ENCODE measurements around the gene CHRNB2. TPM values are rescaled to one million over a fixed set of nuclear protein-coding genes. Genes with fewer than 3 reads are reported as not detected.

The CHRNB2 gene
- total and polyA plus RNA-seq, 2 donors (not counting 1 experiment from before 2014, with no cell fraction given) = 0.02 TPM; not detected in 1

DNA sequence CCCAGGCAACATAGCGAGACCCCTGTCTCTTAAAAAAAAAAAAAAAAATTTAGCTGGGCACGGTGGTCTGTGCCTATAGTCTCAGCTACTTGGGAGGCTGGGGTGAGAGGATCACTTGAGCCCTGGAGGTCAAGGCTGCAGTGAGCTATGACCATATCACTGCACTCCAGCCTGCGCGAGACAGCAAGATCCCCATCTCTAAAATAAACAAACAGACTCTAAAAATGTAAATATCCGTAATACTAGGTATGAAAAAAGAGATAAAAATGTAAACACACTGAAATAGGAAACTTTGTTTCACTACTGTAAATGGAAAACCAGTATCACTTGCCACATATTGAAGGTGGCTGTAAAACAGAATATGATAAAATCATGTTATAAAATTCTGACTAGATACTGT is 23.2 kb downstream of the CHRNB2 start:
- Histone ChIP-seq H3K4me2 (ENCODE audit: extremely low read depth, insufficient read depth, low read length) (no peak overlapping the region), H2AFZ (ENCODE audit: low read length) (no peak overlapping the region), H3K4me1 (ENCODE audit: control insufficient read depth, extremely low read depth, insufficient read depth, low read length) (no peaks in the 10 kb centered on the region), H3K36me3 (ENCODE audit: control insufficient read depth, insufficient read depth, low read length) (peaks cover 31% of the 10 kb centered on the region), H3K9ac (ENCODE audit: insufficient read depth, low read length) (no peak overlapping the region), H3K79me2 (ENCODE audit: control insufficient read depth, insufficient read depth, low read length) (no peaks in the 10 kb centered on the region), H3K9me3 (ENCODE audit: control insufficient read depth, insufficient read depth, low read depth, low read length) (no peaks in the 10 kb centered on the region), H3K27me3 (ENCODE audit: control insufficient read depth, insufficient read depth, low read length) (no peaks in the 10 kb centered on the region), H4K20me1 (ENCODE audit: control insufficient read depth, extremely low read depth, insufficient read depth, low read length) (no peaks in the 10 kb centered on the region), H3K4me3 (replicated peaks in 1 of 4; ENCODE audit: control extremely low read depth in 1 of 4, insufficient read depth in 1 of 4, low read depth in 3 of 4, low read length in 4 of 4) (no peak overlapping the region), H3K27ac (ENCODE audit: insufficient read depth, low read length) (no peak overlapping the region)
- TF ChIP-seq, protein P1, sequence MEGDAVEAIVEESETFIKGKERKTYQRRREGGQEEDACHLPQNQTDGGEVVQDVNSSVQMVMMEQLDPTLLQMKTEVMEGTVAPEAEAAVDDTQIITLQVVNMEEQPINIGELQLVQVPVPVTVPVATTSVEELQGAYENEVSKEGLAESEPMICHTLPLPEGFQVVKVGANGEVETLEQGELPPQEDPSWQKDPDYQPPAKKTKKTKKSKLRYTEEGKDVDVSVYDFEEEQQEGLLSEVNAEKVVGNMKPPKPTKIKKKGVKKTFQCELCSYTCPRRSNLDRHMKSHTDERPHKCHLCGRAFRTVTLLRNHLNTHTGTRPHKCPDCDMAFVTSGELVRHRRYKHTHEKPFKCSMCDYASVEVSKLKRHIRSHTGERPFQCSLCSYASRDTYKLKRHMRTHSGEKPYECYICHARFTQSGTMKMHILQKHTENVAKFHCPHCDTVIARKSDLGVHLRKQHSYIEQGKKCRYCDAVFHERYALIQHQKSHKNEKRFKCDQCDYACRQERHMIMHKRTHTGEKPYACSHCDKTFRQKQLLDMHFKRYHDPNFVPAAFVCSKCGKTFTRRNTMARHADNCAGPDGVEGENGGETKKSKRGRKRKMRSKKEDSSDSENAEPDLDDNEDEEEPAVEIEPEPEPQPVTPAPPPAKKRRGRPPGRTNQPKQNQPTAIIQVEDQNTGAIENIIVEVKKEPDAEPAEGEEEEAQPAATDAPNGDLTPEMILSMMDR (conservative IDR thresholded peaks at IDR 0.05 in 1 of 2, IDR thresholded peaks at IDR 0.05 in 1 of 2; ENCODE audit: low read depth in 1 of 2, low read length in 2 of 2) = no peak
- TF ChIP-seq EZH2 (IDR thresholded peaks at IDR 0.05; ENCODE audit: low read length, missing control alignments) = no peak
- no peak for DNase-seq (ENCODE audit: low read depth in 2 of 2)

- Histone ChIP-seq H3K4me1 (ENCODE audit: control insufficient read depth, extremely low read depth, insufficient read depth, low read length) (no peaks in the 10 kb centered on the region), H3K79me2 (ENCODE audit: control insufficient read depth, insufficient read depth, low read length) (no peaks in the 10 kb centered on the region), H3K36me3 (ENCODE audit: control insufficient read depth, insufficient read depth, low read length) (peaks cover 29% of the 10 kb centered on the region), H3K4me2 (ENCODE audit: extremely low read depth, insufficient read depth, low read length) (no peak overlapping the region), H3K4me3 (replicated peaks in 1 of 4; ENCODE audit: control extremely low read depth in 1 of 4, insufficient read depth in 1 of 4, low read depth in 3 of 4, low read length in 4 of 4) (no peak overlapping the region), H4K20me1 (ENCODE audit: control insufficient read depth, extremely low read depth, insufficient read depth, low read length) (no peaks in the 10 kb centered on the region), H3K9ac (ENCODE audit: insufficient read depth, low read length) (no peak overlapping the region), H3K27ac (ENCODE audit: insufficient read depth, low read length) (no peak overlapping the region), H3K9me3 (ENCODE audit: control insufficient read depth, insufficient read depth, low read depth, low read length) (no peaks in the 10 kb centered on the region), H3K27me3 (ENCODE audit: control insufficient read depth, insufficient read depth, low read length) (no peaks in the 10 kb centered on the region), H2AFZ (ENCODE audit: low read length) (no peak overlapping the region)
- TF ChIP-seq EZH2 (IDR thresholded peaks at IDR 0.05; ENCODE audit: low read length, missing control alignments) = no peak
- TF ChIP-seq, protein P1 (conservative IDR thresholded peaks at IDR 0.05 in 1 of 2, IDR thresholded peaks at IDR 0.05 in 1 of 2; ENCODE audit: low read depth in 1 of 2, low read length in 2 of 2) = no peak
- DNase-seq (ENCODE audit: low read depth in 2 of 2) = no peak
These were observed 23.6 kb downstream of the CHRNB2 start for GRCh38 chr1:154591206-154591605.

DNA sequence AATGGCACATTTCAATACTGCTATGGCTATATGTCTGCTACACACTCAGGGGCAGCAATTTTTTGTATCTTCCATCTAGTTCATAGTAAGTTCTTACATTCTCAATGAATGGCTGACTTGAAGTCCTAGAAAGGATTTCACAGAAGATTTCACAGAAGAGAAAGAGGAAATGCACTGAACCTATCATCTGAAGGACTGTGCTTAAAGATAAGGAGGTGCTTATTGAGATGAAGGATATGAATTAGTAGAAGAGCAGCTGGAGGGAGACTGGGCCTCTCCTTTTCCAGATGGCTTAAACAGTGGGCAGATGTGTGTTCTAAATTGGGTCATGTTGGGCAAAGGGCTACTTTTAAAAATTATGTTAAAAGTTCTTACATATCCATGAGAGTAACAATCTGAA is 25.8 kb downstream of the CHRNB2 start:
- no peak for TF ChIP-seq EZH2 (IDR thresholded peaks at IDR 0.05; ENCODE audit: low read length, missing control alignments)
- TF ChIP-seq, protein P1 (conservative IDR thresholded peaks at IDR 0.05 in 1 of 2, IDR thresholded peaks at IDR 0.05 in 1 of 2; ENCODE audit: low read depth in 1 of 2, low read length in 2 of 2) = no peak
- no peaks in the 10 kb centered on the region for H3K9me3 ChIP-seq (ENCODE audit: control insufficient read depth, insufficient read depth, low read depth, low read length)
- H2AFZ ChIP-seq (ENCODE audit: low read length) = no peak overlapping the region
- H4K20me1 ChIP-seq (ENCODE audit: control insufficient read depth, extremely low read depth, insufficient read depth, low read length) = no peaks in the 10 kb centered on the region
- no peak overlapping the region for H3K9ac ChIP-seq (ENCODE audit: insufficient read depth, low read length)
- no peaks in the 10 kb centered on the region for H3K4me1 ChIP-seq (ENCODE audit: control insufficient read depth, extremely low read depth, insufficient read depth, low read length)
- no peak overlapping the region for H3K27ac ChIP-seq (ENCODE audit: insufficient read depth, low read length)
- H3K4me2 ChIP-seq (ENCODE audit: extremely low read depth, insufficient read depth, low read length) = no peak overlapping the region
- no peak for DNase-seq (ENCODE audit: low read depth in 2 of 2)
- no peaks in the 10 kb centered on the region for H3K27me3 ChIP-seq (ENCODE audit: control insufficient read depth, insufficient read depth, low read length)
- no peak overlapping the region for H3K4me3 ChIP-seq (replicated peaks in 1 of 4; ENCODE audit: control extremely low read depth in 1 of 4, insufficient read depth in 1 of 4, low read depth in 3 of 4, low read length in 4 of 4)
- H3K79me2 ChIP-seq (ENCODE audit: control insufficient read depth, insufficient read depth, low read length) = no peaks in the 10 kb centered on the region
- peaks cover 26% of the 10 kb centered on the region for H3K36me3 ChIP-seq (ENCODE audit: control insufficient read depth, insufficient read depth, low read length)
